OCI-LY1 (cell line): ENCODE data around the gene MLPH.

Experiments used
- H2AFZ ChIP-seq: fragments of 200-600 bp; sonication (generic), shearing (Covaris generic); 2 replicates; pipeline ENCODE4 v1.6.0; 2014; ENCODE audit warnings: antibody characterized with exemption, mild to moderate bottlenecking, low read length
- H3F3A ChIP-seq: fragments of 200-600 bp; sonication (generic), shearing (Covaris generic); 2 replicates; pipeline ENCODE4 v1.6.0; 2014; ENCODE audit warnings: mild to moderate bottlenecking, antibody characterized with exemption, low read length, moderate library complexity; ENCODE audit not compliant: insufficient read depth
- H3K27ac ChIP-seq: fragments of 200-600 bp; sonication (generic); 2 replicates; pipeline ENCODE4 v1.5.1; 2014; ENCODE audit warnings: low read length, mixed run types, mild to moderate bottlenecking, low read depth; ENCODE audit not compliant: poor library complexity, severe bottlenecking
- H3K27me3 ChIP-seq: fragments of 200-600 bp; sonication (generic); 2 replicates; pipeline ENCODE4 v1.6.0; 2014; ENCODE audit warnings: antibody characterized with exemption, mild to moderate bottlenecking, low read length, moderate library complexity; ENCODE audit not compliant: insufficient read depth
- H3K36me3 ChIP-seq: fragments of 200-600 bp; sonication (generic); 2 replicates; pipeline ENCODE4 v1.6.1; 2014; ENCODE audit warnings: mild to moderate bottlenecking, antibody characterized with exemption, low read length, moderate library complexity, mixed read lengths; ENCODE audit not compliant: insufficient read depth
- H3K4me1 ChIP-seq: fragments of 200-600 bp; sonication (generic); 2 replicates; pipeline ENCODE4 v1.5.1; 2014; ENCODE audit warnings: mild to moderate bottlenecking, low read length, moderate library complexity; ENCODE audit not compliant: insufficient read depth, severe bottlenecking
- H3K4me2 ChIP-seq: fragments of 200-600 bp; sonication (generic), shearing (Covaris generic); 2 replicates; pipeline ENCODE4 v1.6.1; 2014; ENCODE audit warnings: low read length
- H3K4me3 ChIP-seq: fragments of 200-600 bp; sonication (generic); 2 replicates; pipeline ENCODE4 v1.5.1; 2014; ENCODE audit warnings: low read length, low read depth, mild to moderate bottlenecking, mixed read lengths; ENCODE audit not compliant: poor library complexity, severe bottlenecking
- H3K79me2 ChIP-seq: fragments of 200-600 bp; shearing (Covaris generic); 2 replicates; pipeline ENCODE4 v1.6.1; 2016; ENCODE audit warnings: mixed run types, low read length, mixed read lengths; ENCODE audit not compliant: insufficient read depth
- H3K9ac ChIP-seq: fragments of 200-600 bp; sonication (generic), shearing (Covaris generic); 2 replicates; pipeline ENCODE4 v1.6.1; 2014; ENCODE audit warnings: mild to moderate bottlenecking, low read length, mixed read lengths
- H3K9me2 ChIP-seq: fragments of 200-600 bp; sonication (generic), shearing (Covaris generic); 2 replicates; pipeline ENCODE4 v1.6.1; 2014; ENCODE audit warnings: low read depth, mild to moderate bottlenecking, low read length, mixed read lengths
- H3K9me3 ChIP-seq: fragments of 200-600 bp; shearing (Covaris generic); 2 replicates; pipeline ENCODE4 v1.6.1; 2014; ENCODE audit warnings: low read length, mixed read lengths
- H4K20me1 ChIP-seq: fragments of 200-600 bp; sonication (generic), shearing (Covaris generic); 2 replicates; pipeline ENCODE4 v1.6.0; 2016; ENCODE audit warnings: mild to moderate bottlenecking, low read length; ENCODE audit not compliant: insufficient read depth
- EZH2 ChIP-seq: fragments of 200-600 bp; sonication (generic), shearing (Covaris generic); IDR thresholded peaks from 2 replicates; pipeline ENCODE4 v1.8.0; 2017; ENCODE audit warnings: borderline replicate concordance, mixed run types, mild to moderate bottlenecking, antibody characterized with exemption, low read length, moderate library complexity, mixed read lengths
- TF ChIP-seq, protein P1 (sequence below): fragments of 200-600 bp; sonication (generic), shearing (Covaris generic); IDR thresholded peaks from 2 replicates; pipeline ENCODE4 v1.5.1; 2017; ENCODE audit warnings: mild to moderate bottlenecking, antibody characterized with exemption, low read length, moderate library complexity, mixed read lengths

Gene MLPH

DNA sequence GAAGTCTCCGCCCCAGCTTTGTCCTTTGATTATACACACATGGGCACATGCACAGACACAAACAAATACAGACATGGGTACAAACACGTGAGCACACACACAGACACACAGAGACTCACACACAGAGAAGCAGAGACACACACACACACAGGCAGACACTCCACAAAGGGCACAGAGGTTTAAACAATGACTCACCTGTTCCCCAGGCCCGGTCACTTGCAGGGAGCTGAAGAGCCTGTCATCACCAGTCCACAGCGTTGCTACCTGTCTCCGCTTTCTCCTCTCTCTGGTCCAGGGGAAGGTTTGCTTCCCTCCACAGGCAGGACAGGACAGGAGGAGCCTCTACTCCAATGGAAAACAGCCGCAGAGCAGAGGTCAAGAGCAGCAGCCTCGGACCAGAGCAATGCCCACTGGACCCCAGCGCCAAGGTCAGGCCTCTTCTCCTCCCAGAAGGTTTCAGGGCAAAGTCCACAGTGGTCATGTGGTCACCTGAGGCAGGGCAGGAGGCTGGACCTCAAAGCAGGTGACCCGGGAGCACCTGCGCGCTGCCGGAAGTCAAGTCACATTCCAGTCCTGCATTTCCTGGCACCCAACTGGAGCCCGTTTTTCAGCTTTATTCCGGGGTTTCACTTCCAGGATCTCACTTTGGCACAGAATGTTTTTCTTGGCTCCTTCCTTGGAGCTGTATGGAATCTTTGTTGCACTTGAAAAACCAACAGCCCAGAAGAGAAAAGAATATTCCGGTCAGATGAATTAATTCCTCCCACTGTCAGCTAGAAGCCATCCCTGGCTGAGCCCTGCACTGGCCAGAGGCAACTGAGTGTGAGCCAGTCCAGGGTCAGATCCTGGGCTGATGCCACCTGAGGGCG lies 103.5 kb downstream of the MLPH start, which contains the start of gene RAB17:
RAB17 (minus strand) TSS at position 463 of the 869 bp plus-strand sequence. CDS start 4,580 bp downstream, outside the sequence.
- H3F3A ChIP-seq, result no peaks in the 10 kb centered on the region
- H3K9me3 ChIP-seq, result no peaks in the 10 kb centered on the region
- H3K4me2 ChIP-seq, result no peak within 1 kb of the TSS
- H3K4me3 ChIP-seq, result no peak within 1 kb of the TSS
- no peaks in the 10 kb centered on the region for H3K9me2 ChIP-seq
- H3K9ac ChIP-seq, result no peak within 1 kb of the TSS
- H3K36me3 ChIP-seq, result no peaks in the 10 kb centered on the region
- H3K79me2 ChIP-seq, result no peaks in the 10 kb centered on the region
- H3K4me1 ChIP-seq, result no peaks in the 10 kb centered on the region
- H3K27ac ChIP-seq, result no peak within 1 kb of the TSS
- no peak for TF ChIP-seq EZH2
- TF ChIP-seq, protein P1, sequence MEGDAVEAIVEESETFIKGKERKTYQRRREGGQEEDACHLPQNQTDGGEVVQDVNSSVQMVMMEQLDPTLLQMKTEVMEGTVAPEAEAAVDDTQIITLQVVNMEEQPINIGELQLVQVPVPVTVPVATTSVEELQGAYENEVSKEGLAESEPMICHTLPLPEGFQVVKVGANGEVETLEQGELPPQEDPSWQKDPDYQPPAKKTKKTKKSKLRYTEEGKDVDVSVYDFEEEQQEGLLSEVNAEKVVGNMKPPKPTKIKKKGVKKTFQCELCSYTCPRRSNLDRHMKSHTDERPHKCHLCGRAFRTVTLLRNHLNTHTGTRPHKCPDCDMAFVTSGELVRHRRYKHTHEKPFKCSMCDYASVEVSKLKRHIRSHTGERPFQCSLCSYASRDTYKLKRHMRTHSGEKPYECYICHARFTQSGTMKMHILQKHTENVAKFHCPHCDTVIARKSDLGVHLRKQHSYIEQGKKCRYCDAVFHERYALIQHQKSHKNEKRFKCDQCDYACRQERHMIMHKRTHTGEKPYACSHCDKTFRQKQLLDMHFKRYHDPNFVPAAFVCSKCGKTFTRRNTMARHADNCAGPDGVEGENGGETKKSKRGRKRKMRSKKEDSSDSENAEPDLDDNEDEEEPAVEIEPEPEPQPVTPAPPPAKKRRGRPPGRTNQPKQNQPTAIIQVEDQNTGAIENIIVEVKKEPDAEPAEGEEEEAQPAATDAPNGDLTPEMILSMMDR, result no peak
- H3K27me3 ChIP-seq, result 0 out of 2 replicates have a peak, but pooled peaks cover 3% of the 10 kb centered on the region
- no peak within 1 kb of the TSS for H2AFZ ChIP-seq
- H4K20me1 ChIP-seq, result no peaks in the 10 kb centered on the region

DNA sequence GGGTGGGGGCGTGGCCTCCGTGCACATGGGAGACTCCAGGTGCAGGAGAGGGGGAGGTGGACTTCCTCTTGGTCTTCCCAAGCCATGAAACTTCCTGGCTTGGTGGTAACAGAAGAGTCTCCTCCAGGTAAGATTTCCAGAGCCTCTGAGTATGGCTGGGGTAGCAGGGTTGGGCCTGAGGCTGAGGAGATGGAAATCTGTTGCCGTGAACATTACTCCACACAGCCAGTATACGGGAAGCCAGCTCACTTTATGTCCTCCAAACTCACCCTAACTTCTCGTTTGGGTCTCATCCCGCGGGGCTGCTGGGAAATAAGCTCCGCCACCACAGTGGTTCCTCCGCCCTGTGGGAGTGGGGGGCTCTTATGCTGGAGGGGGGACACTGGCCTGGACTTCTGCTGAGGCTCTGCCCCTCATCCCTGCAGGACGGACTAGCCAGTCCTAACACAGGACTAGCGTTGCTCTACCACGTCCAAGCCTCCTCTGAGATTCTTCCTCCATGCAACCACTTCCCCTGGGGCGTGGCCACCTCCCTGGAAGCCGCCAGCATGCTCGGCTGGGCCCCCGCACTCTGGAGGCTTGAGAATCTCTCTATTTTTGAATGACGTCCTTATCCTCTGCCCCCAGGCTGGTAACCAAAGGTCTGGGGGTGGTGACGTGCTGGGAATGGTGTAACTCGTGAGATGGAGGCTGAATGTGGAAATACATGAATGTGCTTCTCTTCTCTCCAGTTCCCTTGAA lies 104.3 kb downstream of the MLPH start:
- no peak overlapping the region for H3K4me2 ChIP-seq
- no peaks in the 10 kb centered on the region for H3K36me3 ChIP-seq
- H3K9me2 ChIP-seq, result no peaks in the 10 kb centered on the region
- H3F3A ChIP-seq, result no peaks in the 10 kb centered on the region
- H3K9ac ChIP-seq, result no peak overlapping the region
- TF ChIP-seq, protein P1, result no peak
- TF ChIP-seq EZH2, result no peak
- H3K27me3 ChIP-seq, result 0 out of 2 replicates have a peak, but pooled peaks cover 3% of the 10 kb centered on the region
- no peak overlapping the region for H3K4me3 ChIP-seq
- H3K9me3 ChIP-seq, result no peaks in the 10 kb centered on the region
- no peak overlapping the region for H2AFZ ChIP-seq
- H3K79me2 ChIP-seq, result no peaks in the 10 kb centered on the region
- H3K4me1 ChIP-seq, result no peaks in the 10 kb centered on the region
- H3K27ac ChIP-seq, result no peak overlapping the region
- no peaks in the 10 kb centered on the region for H4K20me1 ChIP-seq

DNA sequence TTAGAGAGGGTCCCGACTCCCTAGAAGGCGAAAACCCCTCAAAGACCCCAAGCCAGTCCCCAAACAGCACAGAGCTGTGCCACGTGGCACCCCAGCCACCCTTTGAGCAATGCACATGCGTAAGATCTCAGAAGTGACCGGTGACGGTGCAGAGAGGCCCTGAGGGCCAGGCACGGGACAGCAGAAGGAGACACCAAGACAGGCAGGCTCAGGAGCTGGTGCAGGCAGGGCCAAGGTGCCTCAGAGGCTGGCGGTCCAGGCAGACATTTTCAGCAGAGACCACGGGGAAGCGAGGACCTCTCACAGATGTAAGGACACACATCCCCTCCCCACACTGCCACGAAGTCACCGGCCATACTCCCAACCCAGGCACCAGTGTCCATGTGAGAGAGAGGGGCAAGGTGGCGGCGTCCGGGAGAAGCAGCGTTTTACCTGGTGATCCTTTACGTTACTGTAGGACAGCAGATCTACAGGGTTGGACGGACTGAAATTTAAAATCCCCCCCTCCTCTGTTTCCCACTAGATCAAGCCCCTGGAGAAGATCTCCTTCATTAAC lies 105.5 kb downstream of the MLPH start:
- H3K9ac ChIP-seq, result no peak overlapping the region
- no peaks in the 10 kb centered on the region for H4K20me1 ChIP-seq
- 0 out of 2 replicates have a peak, but pooled peaks cover 3% of the 10 kb centered on the region for H3K27me3 ChIP-seq
- H3K27ac ChIP-seq, result no peak overlapping the region
- H3K4me3 ChIP-seq, result no peak overlapping the region
- no peak overlapping the region for H2AFZ ChIP-seq
- no peaks in the 10 kb centered on the region for H3K79me2 ChIP-seq
- H3K9me3 ChIP-seq, result no peaks in the 10 kb centered on the region
- no peaks in the 10 kb centered on the region for H3F3A ChIP-seq
- H3K4me2 ChIP-seq, result no peak overlapping the region
- no peaks in the 10 kb centered on the region for H3K9me2 ChIP-seq
- H3K36me3 ChIP-seq, result no peaks in the 10 kb centered on the region
- TF ChIP-seq EZH2, result no peak
- TF ChIP-seq, protein P1, result no peak
- no peaks in the 10 kb centered on the region for H3K4me1 ChIP-seq
